Mesenchymal stem cell (in vitro differentiated cells and primary cell): ENCODE measurements around the gene MTMR12.

Source experiments
- DNase-seq: peaks from one replicate; pipeline ENCODE4 v3.0.0-alpha.2; 2013
- H2AFZ ChIP-seq: one replicate; pipeline ENCODE4 v1.6.1; 2013; ENCODE audit warnings: low read depth, mild to moderate bottlenecking, control low read depth, inconsistent platforms, low read length, moderate library complexity
- H2AK5ac ChIP-seq: 2 replicates; pipeline ENCODE4 v1.6.1; 2013; ENCODE audit warnings: low read length, moderate library complexity, mild to moderate bottlenecking, inconsistent platforms; ENCODE audit not compliant: severe bottlenecking
- H2BK120ac ChIP-seq: one replicate; pipeline ENCODE4 v1.6.1; 2013; ENCODE audit warnings: low read depth, mild to moderate bottlenecking, inconsistent platforms, low read length, moderate library complexity
- H2BK12ac ChIP-seq, 2 experiments: one replicate each; pipeline ENCODE4 v1.6.1; 2013; ENCODE audit warnings: inconsistent platforms in 2 of 2, low read length in 2 of 2, mild to moderate bottlenecking in 2 of 2, moderate library complexity in 2 of 2, control low read depth in 1 of 2
- H2BK15ac ChIP-seq: one replicate; pipeline ENCODE4 v1.6.1; 2013; ENCODE audit warnings: mild to moderate bottlenecking, low read depth, inconsistent platforms; ENCODE audit not compliant: poor library complexity, severe bottlenecking
- H2BK5ac ChIP-seq: 2 replicates; pipeline ENCODE4 v1.6.1; 2013; ENCODE audit warnings: low read depth, mild to moderate bottlenecking, low read length, control low read depth, inconsistent platforms; ENCODE audit not compliant: poor library complexity, severe bottlenecking
- H3K14ac ChIP-seq, 2 experiments: one replicate each; pipeline ENCODE4 v1.6.1; 2013; ENCODE audit warnings: inconsistent platforms in 2 of 2, low read length in 2 of 2, control low read depth in 1 of 2, mild to moderate bottlenecking in 1 of 2, moderate library complexity in 1 of 2
- H3K18ac ChIP-seq, 2 experiments: one replicate each; pipeline ENCODE4 v1.6.1; 2013; ENCODE audit warnings: inconsistent platforms in 2 of 2, low read length in 2 of 2, control low read depth in 1 of 2, low read depth in 1 of 2, mild to moderate bottlenecking in 1 of 2
- H3K23ac ChIP-seq, 2 experiments: one replicate each; pipeline ENCODE4 v1.6.1; 2013; ENCODE audit warnings: inconsistent platforms in 2 of 2, low read length in 2 of 2, mild to moderate bottlenecking in 2 of 2, moderate library complexity in 2 of 2, control low read depth in 1 of 2
- H3K27ac ChIP-seq: 2 replicates; pipeline ENCODE4 v1.5.1; 2013; ENCODE audit warnings: mild to moderate bottlenecking, moderate library complexity, low read length, control low read depth, inconsistent platforms; ENCODE audit not compliant: poor library complexity, severe bottlenecking
- H3K27me3 ChIP-seq, 2 experiments: 2 replicates each; pipeline versions ENCODE4 v1.6.1 to v1.7.0; 2013; ENCODE audit warnings: low read length in 2 of 2, mild to moderate bottlenecking in 2 of 2, moderate library complexity in 2 of 2, control low read depth in 1 of 2, inconsistent platforms in 1 of 2; ENCODE audit not compliant: control insufficient read depth in 1 of 2, insufficient read depth in 1 of 2
- H3K36me3 ChIP-seq, 2 experiments: 2 replicates each; pipeline versions ENCODE4 v1.6.1 to v1.7.0; 2013; ENCODE audit warnings: low read length in 2 of 2, control low read depth in 1 of 2, inconsistent platforms in 1 of 2, low read depth in 1 of 2, mild to moderate bottlenecking in 1 of 2; ENCODE audit not compliant: insufficient read depth in 2 of 2, control insufficient read depth in 1 of 2
- H3K4ac ChIP-seq, 2 experiments: one replicate each; pipeline ENCODE4 v1.6.1; 2013; ENCODE audit warnings: inconsistent platforms in 2 of 2, low read length in 2 of 2, mild to moderate bottlenecking in 2 of 2, moderate library complexity in 2 of 2, control low read depth in 1 of 2, low read depth in 1 of 2
- H3K4me1 ChIP-seq: 2 replicates; pipeline ENCODE4 v1.6.1; 2013; ENCODE audit warnings: low read depth, low read length, control low read depth; ENCODE audit not compliant: control insufficient read depth, insufficient read depth
- H3K4me2 ChIP-seq: 2 replicates; pipeline ENCODE4 v1.6.1; 2013; ENCODE audit warnings: low read length, mild to moderate bottlenecking, inconsistent platforms; ENCODE audit not compliant: poor library complexity, severe bottlenecking
- H3K4me3 ChIP-seq, 2 experiments: 2 replicates each; pipeline versions ENCODE4 v1.5.1 to v1.7.0; 2013; ENCODE audit warnings: low read length in 2 of 2, mild to moderate bottlenecking in 2 of 2, control low read depth in 1 of 2, low read depth in 1 of 2; ENCODE audit not compliant: insufficient read depth in 1 of 2
- H3K79me1 ChIP-seq: replicated peaks from 2 replicates; pipeline ENCODE4 v1.6.1; 2013; ENCODE audit warnings: mild to moderate bottlenecking, control low read depth, low read length, inconsistent platforms; ENCODE audit not compliant: poor library complexity, severe bottlenecking
- H3K9ac ChIP-seq: 2 replicates; pipeline ENCODE4 v1.7.0; 2013; ENCODE audit warnings: mild to moderate bottlenecking, low read length, moderate library complexity
- H3K9me3 ChIP-seq: 2 replicates; pipeline ENCODE4 v1.7.0; 2013; ENCODE audit warnings: mild to moderate bottlenecking, low read length; ENCODE audit not compliant: control insufficient read depth
- H4K8ac ChIP-seq: one replicate; pipeline ENCODE4 v1.6.1; 2013; ENCODE audit warnings: inconsistent platforms, mild to moderate bottlenecking, low read length, moderate library complexity
- H4K91ac ChIP-seq: one replicate; pipeline ENCODE4 v1.6.1; 2013; ENCODE audit warnings: mild to moderate bottlenecking, low read length, inconsistent platforms
- WGBS: methylation state at CpG from one replicate; pipeline ENCODE4 v1.1.7; 2013; ENCODE audit warnings: mixed read lengths; 5-methylcytosine and 5-hydroxymethylcytosine counted together

MTMR12 gene

GRCh38 chr5:32339198-32339597 lies 26.5 kb upstream of the MTMR12 start:
- no peaks in the 10 kb centered on the region for H3K79me1 ChIP-seq
- H2BK120ac ChIP-seq = no peak overlapping the region
- H3K27me3 ChIP-seq = no peaks in the 10 kb centered on the region
- no peak overlapping the region for H3K27ac ChIP-seq
- no peak overlapping the region for H2BK15ac ChIP-seq
- H3K9me3 ChIP-seq = peaks cover 28% of the 10 kb centered on the region
- no peak overlapping the region for H4K91ac ChIP-seq
- no peaks in the 10 kb centered on the region for H3K4me1 ChIP-seq
- no peak overlapping the region for H3K23ac ChIP-seq
- no peak overlapping the region for H3K14ac ChIP-seq
- no peak overlapping the region for H2AFZ ChIP-seq
- no peak overlapping the region for H3K9ac ChIP-seq
- no CpG with 5 or more reads among the region's 2 CpGs for WGBS
- no peak overlapping the region for H2AK5ac ChIP-seq
- no peak overlapping the region for H3K4me3 ChIP-seq
- no peak overlapping the region for H3K4me2 ChIP-seq
- H3K36me3 ChIP-seq = no peaks in the 10 kb centered on the region
- no peak overlapping the region for H3K18ac ChIP-seq
- no peak overlapping the region for H2BK12ac ChIP-seq
- H4K8ac ChIP-seq = no peak overlapping the region
- DNase-seq = peak; percentile 18
- no peak overlapping the region for H2BK5ac ChIP-seq
- H3K4ac ChIP-seq = no peak overlapping the region

- H3K4me2 ChIP-seq = no peak overlapping the region
- H3K4ac ChIP-seq = no peak overlapping the region
- peaks cover 3% of the 10 kb centered on the region for H3K9me3 ChIP-seq
- H3K18ac ChIP-seq = no peak overlapping the region
- H3K9ac ChIP-seq = no peak overlapping the region
- H3K27me3 ChIP-seq = peaks cover 0 to 6% of the 10 kb centered on the region in 2 experiments
- no peak overlapping the region for H2AK5ac ChIP-seq
- H3K36me3 ChIP-seq = no peaks in the 10 kb centered on the region
- H2BK12ac ChIP-seq = no peak overlapping the region
- no peaks in the 10 kb centered on the region for H3K4me1 ChIP-seq
- H3K4me3 ChIP-seq = no peak overlapping the region
- no peak overlapping the region for H3K27ac ChIP-seq
- H4K91ac ChIP-seq = no peak overlapping the region
- DNase-seq = no peak
- no peak overlapping the region for H2BK5ac ChIP-seq
- no peak overlapping the region for H3K14ac ChIP-seq
- H4K8ac ChIP-seq = no peak overlapping the region
- 99% methylated on average over 5 of the region's 10 CpGs for WGBS
- H3K23ac ChIP-seq = no peak overlapping the region
- no peak overlapping the region for H2BK120ac ChIP-seq
- H3K79me1 ChIP-seq = no peaks in the 10 kb centered on the region
- no peak overlapping the region for H2BK15ac ChIP-seq
- no peak overlapping the region for H2AFZ ChIP-seq
Observed at GRCh38 chr5:32332966-32333365, 20.2 kb upstream of the MTMR12 start.

- no peak for DNase-seq
- no peak overlapping the region for H2AK5ac ChIP-seq
- no peak overlapping the region for H3K4me2 ChIP-seq
- no peak overlapping the region for H2BK120ac ChIP-seq
- WGBS = no CpG with 5 or more reads among the region's 1 CpG
- H2AFZ ChIP-seq = no peak overlapping the region
- H4K91ac ChIP-seq = no peak overlapping the region
- no peak overlapping the region for H3K23ac ChIP-seq
- no peak overlapping the region for H4K8ac ChIP-seq
- H3K14ac ChIP-seq = no peak overlapping the region
- H2BK15ac ChIP-seq = no peak overlapping the region
- H3K27ac ChIP-seq = no peak overlapping the region
- H3K79me1 ChIP-seq = no peaks in the 10 kb centered on the region
- no peak overlapping the region for H2BK5ac ChIP-seq
- no peak overlapping the region for H3K4me3 ChIP-seq
- no peak overlapping the region for H3K4ac ChIP-seq
- H2BK12ac ChIP-seq = no peak overlapping the region
- H3K4me1 ChIP-seq = no peaks in the 10 kb centered on the region
- H3K18ac ChIP-seq = no peak overlapping the region
- peaks cover 0 to 6% of the 10 kb centered on the region in 2 experiments for H3K27me3 ChIP-seq
- peaks cover 3% of the 10 kb centered on the region for H3K9me3 ChIP-seq
- H3K36me3 ChIP-seq = no peaks in the 10 kb centered on the region
- no peak overlapping the region for H3K9ac ChIP-seq
Observed at GRCh38 chr5:32332361-32332760, 19.6 kb upstream of the MTMR12 start.

GRCh38 chr5:32331935-32332274 lies 19.2 kb upstream of the MTMR12 start:
- Histone ChIP-seq H4K91ac (no peak overlapping the region), H3K36me3 (no peaks in the 10 kb centered on the region), H2BK5ac (no peak overlapping the region), H3K79me1 (no peaks in the 10 kb centered on the region), H3K4me2 (no peak overlapping the region), H3K14ac (no peak overlapping the region), H3K23ac (no peak overlapping the region), H4K8ac (no peak overlapping the region), H3K27ac (no peak overlapping the region), H3K4me3 (no peak overlapping the region), H3K9ac (no peak overlapping the region), H3K4me1 (no peaks in the 10 kb centered on the region), H2AK5ac (no peak overlapping the region), H2AFZ (no peak overlapping the region), H3K4ac (no peak overlapping the region), H3K18ac (no peak overlapping the region), H2BK15ac (no peak overlapping the region), H3K27me3 (peaks cover 0 to 6% of the 10 kb centered on the region in 2 experiments), H2BK12ac (no peak overlapping the region), H3K9me3 (peaks cover 3% of the 10 kb centered on the region), H2BK120ac (no peak overlapping the region)
- WGBS = 81% methylated on average over 3 of the region's 3 CpGs
- DNase-seq = no peak
